SK-N-SH treated with all-trans-retinoic acid at 6 μM for 48 hours (cell line): ENCODE data around the gene SLC10A6.

Experiments
- ATAC-seq: fragments of 200-7000 bp; cut with Tn5 transposase; 3 replicates; pipeline ENCODE4 v1.9.1; 2020; ENCODE audit warnings: mild to moderate bottlenecking, moderate library complexity
- ARNTL ChIP-seq: fragments of 450-650 bp; formaldehyde crosslinking; IDR thresholded peaks from 2 replicates; pipeline ENCODE4 v1.5.0; 2020; ENCODE audit warnings: low read depth, mild to moderate bottlenecking, moderate library complexity, borderline replicate concordance
- BACH2 ChIP-seq: fragments of 250-450 bp; sonication (Bioruptor Pico); IDR thresholded peaks from 2 replicates; pipeline ENCODE4 v1.9.0; 2021; ENCODE audit warnings: mild to moderate bottlenecking, borderline replicate concordance
- CSDC2 ChIP-seq: fragments of 250-450 bp; sonication (Bioruptor Pico); IDR thresholded peaks from 2 replicates; pipeline ENCODE4 v1.5.0; 2020; ENCODE audit warnings: mild to moderate bottlenecking, moderate library complexity
- ESRRG ChIP-seq: fragments of 250-450 bp; sonication (Bioruptor Pico); IDR thresholded peaks from 2 replicates; pipeline ENCODE4 v1.6.1; 2021; ENCODE audit warnings: mild to moderate bottlenecking
- GLIS3 ChIP-seq: fragments of 250-450 bp; sonication (Bioruptor Pico); IDR thresholded peaks from 2 replicates; pipeline ENCODE4 v1.5.0; 2020; ENCODE audit warnings: mild to moderate bottlenecking, moderate library complexity
- ISL1 ChIP-seq: fragments of 250-450 bp; sonication (Bioruptor Pico); IDR thresholded peaks from 2 replicates; pipeline ENCODE4 v2.1.2; 2022; ENCODE audit warnings: mild to moderate bottlenecking, moderate library complexity
- OSR1 ChIP-seq: fragments of 250-450 bp; sonication (Bioruptor Pico); IDR thresholded peaks from 2 replicates; pipeline ENCODE4 v1.8.0; 2022; ENCODE audit warnings: moderate library complexity, mild to moderate bottlenecking, inconsistent platforms
- PPARA ChIP-seq: fragments of 250-450 bp; sonication (Bioruptor Pico); IDR thresholded peaks from 2 replicates; pipeline ENCODE4 v1.5.0; 2020; ENCODE audit warnings: mild to moderate bottlenecking, borderline replicate concordance
- RARB ChIP-seq: fragments of 250-450 bp; sonication (Bioruptor Pico); IDR thresholded peaks from 2 replicates; pipeline ENCODE4 v1.8.0; 2021; ENCODE audit warnings: mild to moderate bottlenecking, moderate library complexity
- SNAI2 ChIP-seq: fragments of 250-450 bp; sonication (Bioruptor Pico); IDR thresholded peaks from 2 replicates; pipeline ENCODE4 v1.5.0; 2020; ENCODE audit warnings: mild to moderate bottlenecking, moderate library complexity
- TCF4 ChIP-seq: fragments of 250-450 bp; sonication (Bioruptor Pico); IDR thresholded peaks from 2 replicates; pipeline ENCODE4 v1.8.0; 2021; ENCODE audit warnings: mild to moderate bottlenecking, moderate library complexity, borderline replicate concordance
- TOX ChIP-seq: fragments of 250-450 bp; sonication (Bioruptor Pico); IDR thresholded peaks from 2 replicates; pipeline ENCODE4 v1.8.0; 2021; ENCODE audit warnings: mild to moderate bottlenecking, moderate library complexity, borderline replicate concordance
- ZC3H10 ChIP-seq: fragments of 250-450 bp; sonication (Bioruptor Pico); IDR thresholded peaks from 2 replicates; pipeline ENCODE4 v1.5.1; 2021; ENCODE audit warnings: mild to moderate bottlenecking, moderate library complexity
- ZFP3 ChIP-seq: fragments of 250-450 bp; sonication (Bioruptor Pico); IDR thresholded peaks from 2 replicates; pipeline ENCODE4 v1.5.0; 2020; ENCODE audit warnings: mild to moderate bottlenecking, moderate library complexity
- ZFP30 ChIP-seq: fragments of 450-650 bp; formaldehyde crosslinking; IDR thresholded peaks from 2 replicates; pipeline ENCODE4 v1.5.0; 2022; ENCODE audit warnings: mild to moderate bottlenecking, moderate library complexity
- ZNF565 ChIP-seq: fragments of 450-650 bp; formaldehyde crosslinking; conservative IDR thresholded peaks from 2 replicates; pipeline ENCODE4 v1.5.0; 2020; ENCODE audit warnings: low read depth, mild to moderate bottlenecking, moderate library complexity
- ZNF70 ChIP-seq: fragments of 450-650 bp; formaldehyde crosslinking; IDR thresholded peaks from 2 replicates; pipeline ENCODE4 v1.5.0; 2020; ENCODE audit warnings: mild to moderate bottlenecking, moderate library complexity
- ZNF8 ChIP-seq: fragments of 450-650 bp; formaldehyde crosslinking; IDR thresholded peaks from 2 replicates; pipeline ENCODE4 v1.5.0; 2020; ENCODE audit warnings: mild to moderate bottlenecking, moderate library complexity
- TF ChIP-seq, protein P1 (sequence below): fragments of 250-450 bp; sonication (Bioruptor Pico); IDR thresholded peaks from 2 replicates; pipeline ENCODE4 v1.8.0; 2021; ENCODE audit warnings: low read depth, mild to moderate bottlenecking, moderate library complexity, borderline replicate concordance
- TF ChIP-seq, protein P2 (sequence below): fragments of 250-450 bp; sonication (Bioruptor Pico); IDR thresholded peaks from 2 replicates; pipeline ENCODE4 v1.5.1; 2021; ENCODE audit warnings: mild to moderate bottlenecking, moderate library complexity
- TF ChIP-seq, protein P3 (sequence below): fragments of 250-450 bp; sonication (Bioruptor Pico); IDR thresholded peaks from 2 replicates; pipeline ENCODE4 v1.8.0; 2020; ENCODE audit warnings: mild to moderate bottlenecking, moderate library complexity, borderline replicate concordance
- TF ChIP-seq, protein P4 (sequence below): fragments of 250-450 bp; sonication (Bioruptor Pico); IDR thresholded peaks from 2 replicates; pipeline ENCODE4 v1.5.0; 2020; ENCODE audit warnings: mild to moderate bottlenecking, moderate library complexity

The SLC10A6 gene

DNA sequence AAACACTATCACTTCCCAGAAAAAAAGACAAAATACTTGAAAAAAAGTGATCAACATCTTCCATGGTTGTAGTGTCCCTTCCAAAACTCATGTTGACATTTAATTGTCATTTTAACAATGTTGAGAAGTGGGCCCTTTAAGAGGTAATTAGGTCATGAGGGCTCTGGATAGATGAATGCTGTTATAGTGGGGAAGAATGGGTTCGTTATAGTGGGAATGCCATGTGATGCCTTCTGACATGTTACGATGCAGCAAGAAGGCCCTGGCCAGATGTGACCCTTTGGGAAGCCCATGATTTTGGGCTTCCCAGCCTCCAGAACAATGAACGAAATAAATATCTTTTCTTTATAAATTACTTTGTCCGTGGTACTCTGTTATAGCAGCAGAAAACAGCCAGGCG is 4.0 kb upstream of the SLC10A6 start:
- ATAC-seq: no peak
- TF ChIP-seq ESRRG (CRISPR knock-in tag) (no peak), TOX (CRISPR knock-in tag) (no peak), GLIS3 (CRISPR knock-in tag) (no peak), ZNF8 (CRISPR knock-in tag) (no peak), ZNF70 (no peak), PPARA (CRISPR knock-in tag) (no peak), SNAI2 (CRISPR knock-in tag) (no peak), ARNTL (CRISPR knock-in tag) (no peak), BACH2 (CRISPR knock-in tag) (no peak), CSDC2 (no peak), ZNF565 (CRISPR knock-in tag) (no peak), ZFP30 (CRISPR knock-in tag) (no peak), ZFP3 (CRISPR knock-in tag) (no peak), ZC3H10 (no peak), ISL1 (CRISPR knock-in tag) (no peak), OSR1 (CRISPR knock-in tag) (no peak), TCF4 (no peak), RARB (CRISPR knock-in tag) (no peak)
- TF ChIP-seq, protein P1, sequence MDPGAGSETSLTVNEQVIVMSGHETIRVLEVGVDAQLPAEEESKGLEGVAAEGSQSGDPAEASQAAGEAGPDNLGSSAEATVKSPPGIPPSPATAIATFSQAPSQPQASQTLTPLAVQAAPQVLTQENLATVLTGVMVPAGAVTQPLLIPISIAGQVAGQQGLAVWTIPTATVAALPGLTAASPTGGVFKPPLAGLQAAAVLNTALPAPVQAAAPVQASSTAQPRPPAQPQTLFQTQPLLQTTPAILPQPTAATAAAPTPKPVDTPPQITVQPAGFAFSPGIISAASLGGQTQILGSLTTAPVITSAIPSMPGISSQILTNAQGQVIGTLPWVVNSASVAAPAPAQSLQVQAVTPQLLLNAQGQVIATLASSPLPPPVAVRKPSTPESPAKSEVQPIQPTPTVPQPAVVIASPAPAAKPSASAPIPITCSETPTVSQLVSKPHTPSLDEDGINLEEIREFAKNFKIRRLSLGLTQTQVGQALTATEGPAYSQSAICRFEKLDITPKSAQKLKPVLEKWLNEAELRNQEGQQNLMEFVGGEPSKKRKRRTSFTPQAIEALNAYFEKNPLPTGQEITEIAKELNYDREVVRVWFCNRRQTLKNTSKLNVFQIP (CRISPR knock-in tag): no peak
- TF ChIP-seq, protein P2, sequence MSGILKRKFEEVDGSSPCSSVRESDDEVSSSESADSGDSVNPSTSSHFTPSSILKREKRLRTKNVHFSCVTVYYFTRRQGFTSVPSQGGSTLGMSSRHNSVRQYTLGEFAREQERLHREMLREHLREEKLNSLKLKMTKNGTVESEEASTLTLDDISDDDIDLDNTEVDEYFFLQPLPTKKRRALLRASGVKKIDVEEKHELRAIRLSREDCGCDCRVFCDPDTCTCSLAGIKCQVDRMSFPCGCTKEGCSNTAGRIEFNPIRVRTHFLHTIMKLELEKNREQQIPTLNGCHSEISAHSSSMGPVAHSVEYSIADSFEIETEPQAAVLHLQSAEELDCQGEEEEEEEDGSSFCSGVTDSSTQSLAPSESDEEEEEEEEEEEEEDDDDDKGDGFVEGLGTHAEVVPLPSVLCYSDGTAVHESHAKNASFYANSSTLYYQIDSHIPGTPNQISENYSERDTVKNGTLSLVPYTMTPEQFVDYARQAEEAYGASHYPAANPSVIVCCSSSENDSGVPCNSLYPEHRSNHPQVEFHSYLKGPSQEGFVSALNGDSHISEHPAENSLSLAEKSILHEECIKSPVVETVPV (CRISPR knock-in tag): no peak

DNA sequence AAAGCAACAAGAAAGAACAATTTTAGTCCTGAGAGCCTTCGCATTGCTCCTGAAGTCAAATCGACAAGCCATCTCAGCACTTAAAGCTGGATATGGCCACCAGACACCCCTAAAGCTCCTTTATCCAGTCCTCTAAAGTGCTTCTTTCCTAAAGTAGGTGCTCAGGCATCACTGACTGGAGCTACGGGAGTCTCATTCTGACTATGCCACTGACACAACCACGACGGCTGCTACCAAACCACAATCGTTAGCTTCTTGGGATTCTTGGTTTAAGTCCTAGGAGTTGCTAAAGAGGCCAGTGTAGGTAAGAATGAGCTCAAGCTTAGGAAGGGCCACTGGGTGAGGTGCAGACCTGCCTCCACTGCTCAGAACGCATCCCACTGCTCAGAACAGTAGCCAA is 1.0 kb downstream of the SLC10A6 start:
- TF ChIP-seq ZFP30 (CRISPR knock-in tag) (no peak), CSDC2 (no peak), ZNF70 (no peak), ISL1 (CRISPR knock-in tag) (no peak), SNAI2 (CRISPR knock-in tag) (no peak), RARB (CRISPR knock-in tag) (no peak), TOX (CRISPR knock-in tag) (no peak), OSR1 (CRISPR knock-in tag) (no peak), TCF4 (no peak), GLIS3 (CRISPR knock-in tag) (no peak), ZFP3 (CRISPR knock-in tag) (no peak)
- no peak for ATAC-seq

DNA sequence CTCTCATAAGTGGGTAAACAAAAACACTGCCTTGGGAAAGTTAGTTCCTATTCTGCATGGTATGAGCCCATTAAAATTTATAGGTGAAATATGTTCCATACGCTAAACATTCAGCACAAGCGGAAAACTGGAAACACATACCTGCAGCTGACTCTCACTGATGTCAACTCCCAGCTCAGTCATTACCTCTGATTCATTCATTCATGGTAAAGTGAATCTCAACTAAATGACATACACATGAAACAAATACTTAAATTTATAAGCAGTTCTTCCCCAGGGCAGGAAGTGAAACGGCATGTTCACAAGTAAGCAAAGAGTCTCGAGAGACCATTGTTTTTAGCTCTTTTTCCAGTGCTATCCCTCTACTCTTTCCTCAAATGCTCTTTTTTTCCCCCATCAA is 1.6 kb downstream of the SLC10A6 start:
- no peak for ATAC-seq
- TF ChIP-seq BACH2 (CRISPR knock-in tag) (no peak), ZNF70 (no peak), TOX (CRISPR knock-in tag) (no peak), OSR1 (CRISPR knock-in tag) (no peak), SNAI2 (CRISPR knock-in tag) (no peak), TCF4 (no peak), CSDC2 (no peak)

DNA sequence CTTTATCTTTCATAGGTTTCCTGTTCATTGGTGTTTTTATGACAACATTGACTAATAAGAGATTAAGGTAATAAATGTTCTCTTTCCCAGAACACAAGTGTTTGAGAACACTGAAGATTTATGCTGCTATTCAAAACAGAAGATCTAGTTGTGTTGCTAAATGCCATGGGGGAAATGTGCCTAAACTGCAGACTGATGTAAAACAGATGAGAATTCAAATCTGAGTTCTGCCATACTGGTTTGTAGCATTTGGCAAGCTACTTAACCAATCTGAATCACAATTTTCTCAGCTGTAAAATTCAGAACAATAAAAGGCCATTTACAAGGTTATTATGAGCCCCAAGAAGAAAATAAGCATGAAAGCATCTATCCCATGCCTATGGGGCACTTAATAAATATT is 2.3 kb downstream of the SLC10A6 start:
- no peak for ATAC-seq
- no peak for TF ChIP-seq ISL1 (CRISPR knock-in tag)
- no peak for TF ChIP-seq ZC3H10
- no peak for TF ChIP-seq BACH2 (CRISPR knock-in tag)
- TF ChIP-seq, protein P1 (CRISPR knock-in tag): no peak
- TF ChIP-seq, protein P3, sequence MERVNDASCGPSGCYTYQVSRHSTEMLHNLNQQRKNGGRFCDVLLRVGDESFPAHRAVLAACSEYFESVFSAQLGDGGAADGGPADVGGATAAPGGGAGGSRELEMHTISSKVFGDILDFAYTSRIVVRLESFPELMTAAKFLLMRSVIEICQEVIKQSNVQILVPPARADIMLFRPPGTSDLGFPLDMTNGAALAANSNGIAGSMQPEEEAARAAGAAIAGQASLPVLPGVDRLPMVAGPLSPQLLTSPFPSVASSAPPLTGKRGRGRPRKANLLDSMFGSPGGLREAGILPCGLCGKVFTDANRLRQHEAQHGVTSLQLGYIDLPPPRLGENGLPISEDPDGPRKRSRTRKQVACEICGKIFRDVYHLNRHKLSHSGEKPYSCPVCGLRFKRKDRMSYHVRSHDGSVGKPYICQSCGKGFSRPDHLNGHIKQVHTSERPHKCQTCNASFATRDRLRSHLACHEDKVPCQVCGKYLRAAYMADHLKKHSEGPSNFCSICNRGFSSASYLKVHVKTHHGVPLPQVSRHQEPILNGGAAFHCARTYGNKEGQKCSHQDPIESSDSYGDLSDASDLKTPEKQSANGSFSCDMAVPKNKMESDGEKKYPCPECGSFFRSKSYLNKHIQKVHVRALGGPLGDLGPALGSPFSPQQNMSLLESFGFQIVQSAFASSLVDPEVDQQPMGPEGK: no peak
- no peak for TF ChIP-seq ZNF8 (CRISPR knock-in tag)
- no peak for TF ChIP-seq TOX (CRISPR knock-in tag)
- TF ChIP-seq, protein P4, sequence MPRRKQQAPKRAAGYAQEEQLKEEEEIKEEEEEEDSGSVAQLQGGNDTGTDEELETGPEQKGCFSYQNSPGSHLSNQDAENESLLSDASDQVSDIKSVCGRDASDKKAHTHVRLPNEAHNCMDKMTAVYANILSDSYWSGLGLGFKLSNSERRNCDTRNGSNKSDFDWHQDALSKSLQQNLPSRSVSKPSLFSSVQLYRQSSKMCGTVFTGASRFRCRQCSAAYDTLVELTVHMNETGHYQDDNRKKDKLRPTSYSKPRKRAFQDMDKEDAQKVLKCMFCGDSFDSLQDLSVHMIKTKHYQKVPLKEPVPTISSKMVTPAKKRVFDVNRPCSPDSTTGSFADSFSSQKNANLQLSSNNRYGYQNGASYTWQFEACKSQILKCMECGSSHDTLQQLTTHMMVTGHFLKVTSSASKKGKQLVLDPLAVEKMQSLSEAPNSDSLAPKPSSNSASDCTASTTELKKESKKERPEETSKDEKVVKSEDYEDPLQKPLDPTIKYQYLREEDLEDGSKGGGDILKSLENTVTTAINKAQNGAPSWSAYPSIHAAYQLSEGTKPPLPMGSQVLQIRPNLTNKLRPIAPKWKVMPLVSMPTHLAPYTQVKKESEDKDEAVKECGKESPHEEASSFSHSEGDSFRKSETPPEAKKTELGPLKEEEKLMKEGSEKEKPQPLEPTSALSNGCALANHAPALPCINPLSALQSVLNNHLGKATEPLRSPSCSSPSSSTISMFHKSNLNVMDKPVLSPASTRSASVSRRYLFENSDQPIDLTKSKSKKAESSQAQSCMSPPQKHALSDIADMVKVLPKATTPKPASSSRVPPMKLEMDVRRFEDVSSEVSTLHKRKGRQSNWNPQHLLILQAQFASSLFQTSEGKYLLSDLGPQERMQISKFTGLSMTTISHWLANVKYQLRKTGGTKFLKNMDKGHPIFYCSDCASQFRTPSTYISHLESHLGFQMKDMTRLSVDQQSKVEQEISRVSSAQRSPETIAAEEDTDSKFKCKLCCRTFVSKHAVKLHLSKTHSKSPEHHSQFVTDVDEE: no peak
- no peak for TF ChIP-seq ARNTL (CRISPR knock-in tag)
